ENCODE measurements around the gene RELN.

Gene RELN

GRCh38 chr7:104024632-104025031, 35.2 kb upstream of the RELN start:
- DNase-seq (ENCODE audit: low spot score): no peak
- TF ChIP-seq, protein P1, sequence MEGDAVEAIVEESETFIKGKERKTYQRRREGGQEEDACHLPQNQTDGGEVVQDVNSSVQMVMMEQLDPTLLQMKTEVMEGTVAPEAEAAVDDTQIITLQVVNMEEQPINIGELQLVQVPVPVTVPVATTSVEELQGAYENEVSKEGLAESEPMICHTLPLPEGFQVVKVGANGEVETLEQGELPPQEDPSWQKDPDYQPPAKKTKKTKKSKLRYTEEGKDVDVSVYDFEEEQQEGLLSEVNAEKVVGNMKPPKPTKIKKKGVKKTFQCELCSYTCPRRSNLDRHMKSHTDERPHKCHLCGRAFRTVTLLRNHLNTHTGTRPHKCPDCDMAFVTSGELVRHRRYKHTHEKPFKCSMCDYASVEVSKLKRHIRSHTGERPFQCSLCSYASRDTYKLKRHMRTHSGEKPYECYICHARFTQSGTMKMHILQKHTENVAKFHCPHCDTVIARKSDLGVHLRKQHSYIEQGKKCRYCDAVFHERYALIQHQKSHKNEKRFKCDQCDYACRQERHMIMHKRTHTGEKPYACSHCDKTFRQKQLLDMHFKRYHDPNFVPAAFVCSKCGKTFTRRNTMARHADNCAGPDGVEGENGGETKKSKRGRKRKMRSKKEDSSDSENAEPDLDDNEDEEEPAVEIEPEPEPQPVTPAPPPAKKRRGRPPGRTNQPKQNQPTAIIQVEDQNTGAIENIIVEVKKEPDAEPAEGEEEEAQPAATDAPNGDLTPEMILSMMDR (IDR thresholded peaks at IDR 0.05; ENCODE audit: extremely low read depth, missing control alignments): no peak

DNA sequence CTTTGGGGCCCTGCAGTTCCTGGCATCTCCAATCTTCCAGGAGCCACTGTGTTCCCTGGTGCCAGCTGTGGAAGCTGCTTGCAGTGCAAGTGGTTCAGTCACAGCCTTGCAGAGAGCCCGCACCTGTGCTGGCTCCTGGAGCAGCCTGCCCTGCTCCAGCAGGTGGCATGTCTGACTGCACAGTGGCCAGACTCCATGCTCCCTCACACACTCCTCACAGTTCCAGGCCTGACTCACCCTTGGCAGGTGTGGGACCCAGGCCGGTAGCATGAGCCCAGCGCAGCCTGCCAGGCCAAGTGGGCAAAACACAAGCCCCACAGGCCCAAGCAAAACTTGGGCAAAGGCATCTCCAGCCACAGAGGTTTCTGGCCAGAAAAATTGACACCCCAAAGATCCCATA, 33.6 kb upstream of the RELN start:
- DNase-seq (ENCODE audit: low spot score): no peak
- TF ChIP-seq, protein P1 (IDR thresholded peaks at IDR 0.05; ENCODE audit: extremely low read depth, missing control alignments): no peak

- DNase-seq (ENCODE audit: low spot score): no peak
- TF ChIP-seq, protein P1 (IDR thresholded peaks at IDR 0.05; ENCODE audit: extremely low read depth, missing control alignments): no peak
Observed at GRCh38 chr7:104018425-104018824, 29.0 kb upstream of the RELN start.

GRCh38 chr7:104017001-104017400, 27.5 kb upstream of the RELN start:
- TF ChIP-seq, protein P1 (IDR thresholded peaks at IDR 0.05; ENCODE audit: extremely low read depth, missing control alignments): no peak
- no peak for DNase-seq (ENCODE audit: low spot score)

DNA sequence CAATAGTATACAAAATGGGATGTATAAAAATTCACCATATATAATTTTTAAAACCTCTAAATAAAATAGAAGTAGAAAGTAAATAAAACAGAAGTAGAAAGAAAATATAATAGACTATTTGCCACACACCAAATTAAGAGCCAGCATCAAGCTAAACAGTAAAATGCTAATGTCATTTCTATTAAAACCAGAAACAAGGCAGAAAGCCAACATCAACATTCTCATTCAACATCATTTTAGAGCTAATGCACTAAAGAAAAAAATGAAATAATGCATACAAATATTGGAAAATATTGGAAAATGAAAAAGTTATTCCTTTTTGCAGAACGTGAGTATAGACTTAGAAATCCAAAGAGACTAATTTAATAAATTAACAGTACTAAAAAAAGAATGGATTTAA, 23.4 kb upstream of the RELN start:
- DNase-seq (ENCODE audit: low spot score): no peak
- TF ChIP-seq, protein P1 (IDR thresholded peaks at IDR 0.05; ENCODE audit: extremely low read depth, missing control alignments): no peak

DNA sequence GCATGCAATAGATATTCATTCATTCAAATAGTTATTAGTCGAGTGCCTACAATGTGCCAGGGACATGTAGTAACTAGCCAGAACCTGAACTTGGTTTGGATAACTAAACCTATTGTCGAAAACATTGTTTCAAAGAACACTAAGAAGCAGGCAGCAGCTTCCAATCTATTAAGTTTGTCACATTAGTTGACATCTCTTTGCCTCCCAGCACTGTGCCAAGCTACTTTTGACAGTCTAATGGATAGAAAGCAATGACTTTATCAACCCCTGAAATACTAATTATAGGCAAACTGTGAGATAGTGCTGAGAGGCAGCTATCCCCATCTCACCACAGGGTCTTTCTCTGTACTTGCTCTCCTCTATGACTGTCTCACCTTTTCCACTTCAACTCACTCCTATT, 22.4 kb upstream of the RELN start:
- TF ChIP-seq, protein P1 (IDR thresholded peaks at IDR 0.05; ENCODE audit: extremely low read depth, missing control alignments): no peak
- no peak for DNase-seq (ENCODE audit: low spot score)

DNA sequence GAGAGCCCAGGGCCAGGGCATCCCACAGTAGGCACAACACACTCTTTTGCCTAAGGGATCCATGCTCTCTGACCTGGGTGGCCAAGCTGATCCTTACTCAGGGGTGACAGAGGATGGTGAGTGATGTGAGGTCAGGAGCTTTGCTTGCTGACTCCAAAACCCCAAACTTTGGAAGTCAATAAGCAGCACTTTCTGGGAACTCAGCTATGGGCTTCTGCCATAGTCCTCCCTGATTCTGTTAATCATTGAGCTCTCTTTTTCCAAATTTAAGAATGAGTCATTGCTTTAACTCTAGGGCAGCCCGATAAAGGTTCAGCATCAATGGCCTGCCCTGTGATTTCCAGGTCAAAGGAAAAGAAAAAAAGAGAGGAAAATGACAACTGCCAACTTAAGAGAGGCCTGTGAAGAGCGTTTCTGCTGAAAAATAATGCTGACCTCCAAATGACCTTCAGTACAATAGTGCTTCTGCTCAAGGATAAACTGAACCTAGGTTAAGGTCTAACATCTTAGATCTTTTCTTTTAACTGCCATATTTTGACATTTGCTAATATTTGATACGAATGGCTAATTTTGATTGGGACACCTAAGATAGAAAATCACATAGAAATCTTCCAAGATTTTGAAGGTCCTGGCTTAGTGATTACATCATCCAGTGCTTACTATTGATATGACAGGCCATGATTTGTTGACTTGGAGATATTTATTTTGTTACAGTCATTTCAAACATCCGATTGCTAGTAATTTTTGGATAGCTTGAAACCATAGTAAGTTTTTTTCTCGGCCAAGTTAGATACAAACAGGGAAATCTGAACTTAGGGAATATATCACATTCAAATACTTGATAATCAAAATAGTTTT, 20.8 kb upstream of the RELN start:
- TF ChIP-seq, protein P1 (IDR thresholded peaks at IDR 0.05; ENCODE audit: extremely low read depth, missing control alignments): no peak
- DNase-seq (ENCODE audit: low spot score): no peak

All from GM20000 (cell line).